Stimulated activated CD4-positive, alpha-beta T cell treated with anti-CD3 and anti-CD28 coated beads, Interleukin-15, amount 100 ng/mL, for 24 hours (primary cell): Measurements from ENCODE around the gene USP22.
"Not testable (repeated sequence)": the region's sequence is repeated elsewhere in the genome, so short reads cannot be mapped to it uniquely, and the experiment has no call there.

ENCODE experiments used
- DNase-seq: peaks from one replicate; pipeline ENCODE4 v3.0.0-alpha.2; 2020

The USP22 gene

GRCh38 chr17:20983359-20983637 is 59.5 kb downstream of the USP22 start:
- DNase-seq: no peak

DNA sequence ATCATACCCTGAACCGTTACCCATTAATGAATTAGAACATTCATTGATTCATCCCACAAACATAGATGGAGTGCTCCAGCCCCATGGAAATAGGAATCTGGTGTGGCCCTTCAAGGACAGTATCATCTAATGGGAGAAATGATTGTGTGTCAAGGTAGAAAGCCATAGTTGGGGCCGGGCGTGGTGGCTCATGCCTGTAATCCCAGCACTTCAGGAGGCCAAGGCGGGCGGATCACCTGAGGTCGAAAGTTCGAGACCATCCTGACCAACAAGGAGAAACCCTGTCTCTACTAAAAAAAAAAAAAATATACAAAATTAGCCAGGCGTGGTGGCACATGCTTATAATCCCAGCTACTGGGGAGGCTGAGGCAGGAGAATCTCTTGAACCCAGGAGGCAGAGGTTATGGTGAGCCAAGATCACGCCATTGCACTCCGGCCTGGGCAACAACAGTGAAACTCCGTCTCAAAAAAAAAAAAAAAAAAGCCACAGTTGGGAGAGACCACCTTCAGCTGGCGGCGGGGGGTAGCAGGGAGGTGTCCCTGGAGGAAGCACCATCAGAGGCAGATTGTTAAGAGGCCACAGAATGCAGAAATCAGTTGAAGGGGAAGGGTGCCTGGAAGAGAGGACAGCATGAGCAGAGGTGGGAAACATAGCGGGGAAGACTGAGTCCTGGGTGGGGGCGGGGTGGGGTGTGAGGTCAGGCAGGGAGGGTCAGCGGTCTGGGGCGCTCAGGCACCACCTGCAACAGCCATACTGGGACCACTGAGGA is 60.0 kb downstream of the USP22 start:
- no peak for DNase-seq

DNA sequence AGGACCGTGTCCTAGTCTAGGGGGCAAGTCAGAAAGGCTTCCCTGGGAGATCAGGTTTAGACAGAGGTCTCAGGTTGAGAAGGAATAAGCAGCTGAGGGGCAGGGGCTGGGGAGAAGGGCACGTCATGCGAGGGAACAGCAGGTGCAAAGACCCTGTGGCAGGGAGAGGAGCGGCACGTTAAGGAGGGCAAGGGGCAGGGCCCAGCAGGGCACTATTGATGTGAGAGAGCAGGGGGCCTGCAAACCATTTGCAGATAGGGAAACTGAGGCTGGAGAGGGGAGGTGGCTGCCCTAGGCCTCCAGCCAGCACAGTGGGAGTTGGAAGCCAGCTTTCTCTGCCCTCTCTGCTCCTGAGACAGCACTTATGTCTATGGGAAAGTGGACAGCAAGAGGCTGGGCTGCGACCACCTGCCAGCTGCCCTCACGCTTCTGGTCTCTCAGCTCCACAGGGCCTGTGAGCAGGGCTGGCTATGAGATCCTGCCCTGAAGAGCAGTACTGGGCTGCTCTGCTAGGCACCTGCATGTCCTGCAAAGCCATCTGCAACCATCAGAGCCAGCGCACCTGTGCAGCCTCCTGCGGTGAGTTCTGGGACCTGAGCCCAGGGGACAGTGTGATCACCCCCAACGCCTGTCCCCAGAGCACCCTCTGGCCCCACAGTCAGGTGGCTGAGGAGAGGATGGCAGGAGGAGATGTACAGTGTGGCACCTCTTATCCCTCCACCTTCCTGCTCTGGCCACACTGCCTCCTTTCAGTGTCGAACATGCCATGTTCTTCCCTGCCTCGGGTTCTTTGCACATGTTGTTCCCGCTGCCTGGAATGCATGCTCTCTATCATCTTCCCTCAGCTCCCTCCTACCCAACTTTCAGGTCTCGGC is 61.5 kb downstream of the USP22 start:
- no peak for DNase-seq

DNA sequence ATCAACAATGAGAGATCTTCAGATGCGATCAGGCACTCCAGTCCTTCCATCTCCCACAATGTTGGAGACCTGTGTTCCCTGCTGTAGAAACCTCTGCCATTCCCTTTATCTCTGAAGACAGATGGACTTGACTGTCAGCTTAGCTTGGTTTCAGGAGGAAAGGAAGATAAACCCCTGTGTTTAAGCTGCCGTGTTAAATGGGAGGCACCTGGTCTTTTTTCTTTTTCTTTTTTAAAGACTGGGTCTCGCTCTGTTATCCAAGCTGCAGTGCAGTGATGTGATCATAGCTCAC is 63.1 kb downstream of the USP22 start:
- DNase-seq: no peak

DNA sequence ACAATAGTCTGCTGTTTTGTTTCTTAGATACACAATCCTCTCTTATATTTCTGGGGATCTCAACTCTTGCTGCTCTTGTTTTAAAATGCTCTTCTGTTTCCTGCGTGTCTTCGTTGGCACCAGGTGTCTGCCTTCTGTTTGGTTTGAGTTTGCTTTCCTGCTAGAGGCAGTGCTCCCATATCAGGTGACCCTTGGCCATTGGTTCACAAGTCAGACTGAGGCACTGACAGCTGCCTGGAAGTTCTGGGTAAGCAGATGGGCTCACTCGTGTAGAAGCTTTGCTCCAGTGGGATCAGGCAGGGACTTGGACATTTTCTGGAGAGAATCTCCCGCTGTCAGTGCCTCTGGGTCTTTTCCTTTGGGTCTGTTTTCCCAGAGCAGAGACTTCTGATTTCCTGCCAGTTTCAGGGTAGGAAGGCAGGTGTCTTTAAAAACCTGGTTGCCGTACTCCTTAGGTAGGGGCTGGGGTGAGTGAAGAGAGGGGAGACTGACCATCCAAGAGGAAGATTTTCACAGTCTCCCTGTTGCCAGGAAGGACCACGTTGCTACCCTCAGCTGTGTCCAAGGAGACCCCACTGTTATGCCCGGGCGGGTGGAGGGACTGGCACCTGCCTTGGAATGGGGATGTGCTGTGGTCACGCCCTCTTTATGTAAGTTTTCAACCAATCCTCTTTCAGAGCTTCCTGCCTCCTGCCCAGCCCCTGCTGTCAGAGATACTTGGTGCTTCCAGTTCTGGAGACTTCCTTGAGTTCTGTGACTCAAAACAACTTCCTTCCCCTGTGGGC is 63.6 kb downstream of the USP22 start:
- not testable (repeated sequence) for DNase-seq

GRCh38 chr17:20977609-20978253 is 65.1 kb downstream of the USP22 start:
- not testable (repeated sequence) for DNase-seq

- no peak for DNase-seq
Measured at GRCh38 chr17:20975566-20975965, 67.2 kb downstream of the USP22 start.

GRCh38 chr17:20970329-20970728 is 72.5 kb downstream of the USP22 start:
- no peak for DNase-seq

DNA sequence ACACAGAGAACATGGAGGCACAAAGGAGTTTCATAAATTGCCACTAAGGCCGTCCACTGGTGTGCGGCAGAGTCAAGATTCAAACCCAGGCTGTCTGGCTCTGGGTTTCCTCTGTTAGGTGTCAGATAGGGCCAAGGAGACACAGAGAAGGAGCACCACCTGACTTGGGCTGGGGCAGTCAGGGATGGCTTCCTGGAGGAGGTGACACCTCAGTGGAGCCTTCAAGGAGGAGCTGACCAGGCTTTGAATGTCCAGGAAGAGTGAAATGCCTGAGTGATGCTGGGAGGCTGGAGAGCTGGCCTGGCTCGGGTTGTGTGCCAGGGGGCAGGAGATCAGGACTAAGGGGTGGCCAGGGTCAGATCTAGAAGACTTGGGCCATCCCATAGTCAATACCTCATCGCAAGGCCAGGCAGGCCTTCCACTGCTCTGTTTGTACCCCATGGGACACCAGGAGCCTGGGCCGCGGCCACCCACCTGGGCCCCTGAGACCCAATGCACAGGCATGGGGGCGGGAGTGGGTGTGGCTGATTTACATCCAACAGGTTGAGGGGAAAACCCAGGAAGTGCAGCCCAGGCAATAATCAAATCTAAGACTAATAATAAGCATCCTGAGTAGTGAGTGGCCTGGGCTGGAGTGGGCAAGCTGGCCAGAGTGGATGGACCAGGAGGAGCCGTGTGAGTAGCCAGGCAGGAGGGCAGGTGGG is 73.7 kb downstream of the USP22 start:
- no peak for DNase-seq

GRCh38 chr17:20967776-20968175 is 75.0 kb downstream of the USP22 start:
- DNase-seq: no peak

- no peak for DNase-seq
Measured at GRCh38 chr17:20966870-20967269, 75.9 kb downstream of the USP22 start.

DNA sequence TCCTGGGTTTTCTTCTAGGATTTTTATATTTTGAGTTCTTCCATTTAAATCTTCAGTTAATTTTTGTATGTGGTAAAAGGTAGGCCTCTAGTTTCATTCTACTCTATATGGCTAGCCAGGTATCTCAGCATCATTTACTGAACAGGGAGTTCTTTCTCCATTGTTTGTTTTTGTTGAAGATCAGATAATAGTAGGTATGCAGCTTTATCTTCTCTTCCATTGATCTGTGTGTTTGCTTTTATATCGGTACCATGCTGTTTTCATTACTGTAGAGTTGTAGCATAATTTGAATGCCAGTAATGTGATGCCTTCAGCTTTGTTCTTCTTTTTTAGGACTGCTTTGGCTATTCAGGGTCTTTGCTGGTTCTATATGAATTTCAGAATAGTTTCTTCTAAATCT is 77.3 kb downstream of the USP22 start:
- no peak for DNase-seq

GRCh38 chr17:20961586-20961985 is 81.2 kb downstream of the USP22 start:
- no peak for DNase-seq

GRCh38 chr17:20960871-20961270 is 81.9 kb downstream of the USP22 start:
- DNase-seq: no peak

DNA sequence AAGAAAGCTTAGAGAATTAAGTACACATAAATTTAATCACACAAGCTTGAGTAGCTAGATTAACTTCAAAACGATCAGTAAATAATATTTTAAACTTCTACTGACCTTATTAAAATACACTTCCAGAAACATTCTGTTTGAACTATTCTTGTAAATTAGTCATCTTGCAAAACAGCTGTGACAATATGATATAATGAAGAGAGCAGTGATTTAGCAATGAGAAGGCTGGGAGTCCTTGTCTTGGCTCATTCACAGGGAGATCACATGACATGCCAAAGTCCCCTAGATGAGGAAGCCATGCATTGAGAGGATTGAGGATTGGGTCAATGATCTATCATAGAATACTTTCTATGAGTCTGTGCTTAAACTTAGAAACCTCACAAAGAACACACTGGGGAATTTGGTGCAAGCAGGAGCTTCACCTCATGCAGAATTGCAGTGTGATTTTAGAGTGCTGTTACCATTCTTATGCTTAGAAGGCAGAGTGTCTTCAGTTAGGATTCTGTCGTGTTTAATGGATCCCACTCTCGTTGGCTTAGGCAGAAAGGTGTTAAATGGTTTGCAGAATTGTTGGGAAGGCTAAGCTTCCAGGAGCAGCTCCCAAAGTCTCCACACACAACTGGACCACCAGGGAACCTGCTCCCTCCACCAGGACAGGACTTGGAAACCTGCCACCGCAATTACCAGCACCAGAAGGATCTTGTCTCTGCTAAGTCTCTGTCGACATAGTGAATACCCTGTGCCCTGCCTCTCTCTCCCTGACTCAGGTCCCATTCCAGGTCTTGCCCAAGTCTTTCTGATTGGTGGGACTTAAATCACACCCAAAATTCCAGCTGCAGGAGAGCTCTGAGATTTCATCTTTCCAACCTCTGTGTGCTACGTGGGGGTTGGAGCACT is 87.1 kb downstream of the USP22 start:
- DNase-seq: no peak

DNA sequence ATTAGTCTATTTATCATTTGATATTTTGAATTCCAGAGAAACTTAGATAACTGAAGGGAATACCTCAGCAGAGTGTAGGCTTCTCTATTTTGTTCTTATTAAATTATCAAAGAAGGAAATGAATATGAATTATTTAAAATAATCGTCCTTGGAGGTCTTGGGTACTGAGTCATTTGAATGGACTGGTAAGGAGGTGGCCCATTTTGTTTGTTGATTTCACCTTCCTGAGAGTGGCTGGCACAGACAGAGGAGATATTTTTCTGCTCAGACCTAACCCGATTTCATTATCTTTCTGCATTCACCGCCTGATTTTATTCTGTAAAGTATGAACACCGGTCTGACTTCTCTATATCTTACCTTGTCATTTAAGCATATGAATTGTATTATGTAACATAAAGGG is 88.0 kb downstream of the USP22 start:
- DNase-seq: no peak

GRCh38 chr17:20952183-20952582 is 90.6 kb downstream of the USP22 start:
- no peak for DNase-seq
